Kidney (tissue), 14 donors: ENCODE results near the gene CAMKMT. TPM values are rescaled to one million over a fixed set of nuclear protein-coding genes. Genes with fewer than 3 reads are reported as not detected.

Experiments
- DNase-seq, 5 donors: peaks; one replicate each; pipeline ENCODE4 v3.0.0-alpha.2; 2013 to 2020
- FAIRE-seq: peaks from 2 replicates; lab custom pipeline; 2012; peaks lifted over from hg19 to GRCh38; lab: Jason Lieb, UNC
- H3K27ac ChIP-seq, 2 donors: one replicate each; pipeline ENCODE4 v1.7.0; 2013; ENCODE audit warnings: low read depth in 2 of 2, low read length in 2 of 2, inconsistent platforms in 1 of 2
- H3K27me3 ChIP-seq: one replicate; pipeline ENCODE4 v1.7.1; 2013; ENCODE audit warnings: low read length, inconsistent platforms; ENCODE audit not compliant: control insufficient read depth, insufficient read depth
- H3K36me3 ChIP-seq, 3 donors: one replicate each; pipeline versions ENCODE4 v1.7.0 to v1.7.1; 2013; ENCODE audit warnings: low read length in 3 of 3, control low read depth in 1 of 3, inconsistent platforms in 1 of 3; ENCODE audit not compliant: insufficient read depth in 3 of 3, control insufficient read depth in 2 of 3
- H3K4me1 ChIP-seq, 3 donors: one replicate each; pipeline versions ENCODE4 v1.7.0 to v1.7.1; 2013; ENCODE audit warnings: low read length in 3 of 3, inconsistent platforms in 1 of 3, low read depth in 1 of 3; ENCODE audit not compliant: control insufficient read depth in 2 of 3, insufficient read depth in 2 of 3
- H3K4me3 ChIP-seq, 3 donors: one replicate each; pipeline versions ENCODE4 v1.7.0 to v1.8.1; 2013; ENCODE audit warnings: low read length in 3 of 3, control low read depth in 1 of 3, inconsistent platforms in 1 of 3
- H3K9ac ChIP-seq, 3 donors: one replicate each; pipeline versions ENCODE4 v1.7.0 to v1.7.1; 2013; ENCODE audit warnings: low read length in 3 of 3, control low read depth in 1 of 3, inconsistent platforms in 1 of 3
- H3K9me3 ChIP-seq, 3 donors: one replicate each; pipeline versions ENCODE4 v1.7.0 to v1.7.1; 2013; ENCODE audit warnings: low read length in 3 of 3, control low read depth in 1 of 3, inconsistent platforms in 1 of 3; ENCODE audit not compliant: control insufficient read depth in 2 of 3, insufficient read depth in 1 of 3
- CTCF ChIP-seq: IDR thresholded peaks from 3 replicates; pipeline ENCODE4 v1.5.1; 2012; ENCODE audit warnings: mild to moderate bottlenecking, moderate library complexity, borderline replicate concordance; ENCODE audit not compliant: insufficient read depth; ENCODE audit errors: extremely low read depth
- intact Hi-C: fragments of 100-400 bp; cut with DNase I; formaldehyde crosslinking; loops from one replicate; pipeline ENCODE4 v1.11.1; 2022
- polyA plus RNA-seq: library from polyadenylated mRNA; stranded (reverse); fragments of 350-450 nt; fragmentation: Illumina TruSeq; extraction: RNeasy Lipid Tissue Mini Kit (QIAGEN cat#74804); gene quantifications from one replicate; pipeline ENCODE4 v1.2.3, GENCODE V29; 2014; ENCODE audit warnings: low read depth, low replicate concordance; ENCODE audit not compliant: insufficient read depth
- total RNA-seq: library from RNA; stranded (reverse); fragmentation: NEBNext Ultra II Directional; extraction: Animal tissue kit (Norgen Biotek cat#: 25700); gene quantifications from one replicate; pipeline ENCODE4 v1.2.1, GENCODE V29; 2021
- donor health status: control.
- donor health status: control.
- donor health status: control.
- donor health status: control.
- donor health status: control.
- donor health status: DM: yes; HTN: yes; CAD: no.
- donor health status: Normal renal cell carcinoma (clear cell type).

Gene CAMKMT
- total and polyA plus RNA-seq, 2 donors from 2014 or later: 9.9 to 14.5 TPM

GRCh38 chr2:44810892-44811530 lies 449.3 kb downstream of the CAMKMT start:
- Histone ChIP-seq H3K9ac (no peak overlapping the region), H3K9me3 (no peaks in the 10 kb centered on the region), H3K36me3 (no peaks in the 10 kb centered on the region), H3K27ac (no peak overlapping the region), H3K27me3 (peaks cover 38% of the 10 kb centered on the region), H3K4me1 (no peaks in the 10 kb centered on the region), H3K4me3 (no peak overlapping the region)
- intact Hi-C loops: no loop called here
- TF ChIP-seq CTCF: no peak
- no peak for FAIRE-seq
- DNase-seq: no peak

- no peaks in the 10 kb centered on the region for H3K9me3 ChIP-seq
- TF ChIP-seq CTCF: no peak
- FAIRE-seq (no peak), DNase-seq (no peak)
- H3K4me3 ChIP-seq: no peak overlapping the region
- no peaks in the 10 kb centered on the region for H3K36me3 ChIP-seq
- H3K27me3 ChIP-seq: peaks cover 19% of the 10 kb centered on the region
- H3K27ac ChIP-seq: no peak overlapping the region
- intact Hi-C loops: no loop called here
- H3K4me1 ChIP-seq: no peaks in the 10 kb centered on the region
- H3K9ac ChIP-seq: no peak overlapping the region
Observed at GRCh38 chr2:44813165-44813564, 451.4 kb downstream of the CAMKMT start.

GRCh38 chr2:44813658-44814057 lies 451.9 kb downstream of the CAMKMT start:
- no peaks in the 10 kb centered on the region for H3K9me3 ChIP-seq
- intact Hi-C loops: no loop called here
- H3K36me3 ChIP-seq: no peaks in the 10 kb centered on the region
- H3K27me3 ChIP-seq: peaks cover 17% of the 10 kb centered on the region
- DNase-seq: no peak
- no peak overlapping the region for H3K9ac ChIP-seq
- H3K4me1 ChIP-seq: no peaks in the 10 kb centered on the region
- FAIRE-seq: no peak
- H3K4me3 ChIP-seq: no peak overlapping the region
- no peak for TF ChIP-seq CTCF
- H3K27ac ChIP-seq: no peak overlapping the region

GRCh38 chr2:44817256-44817655 lies 455.5 kb downstream of the CAMKMT start:
- Histone ChIP-seq H3K4me3 (no peak overlapping the region), H3K4me1 (no peaks in the 10 kb centered on the region), H3K27ac (no peak overlapping the region), H3K9ac (no peak overlapping the region), H3K27me3 (peaks cover 7% of the 10 kb centered on the region), H3K36me3 (no peaks in the 10 kb centered on the region), H3K9me3 (no peaks in the 10 kb centered on the region)
- FAIRE-seq (no peak), DNase-seq (no peak)
- TF ChIP-seq CTCF: no peak
- intact Hi-C loops: no loop called here
